ENCODE results near the gene WWC2. TPM values are rescaled to one million over a fixed set of nuclear protein-coding genes. Genes with fewer than 3 reads are reported as not detected.

Gene WWC2
- total RNA-seq, 2 experiments from 2014 or later, result not detected

DNA sequence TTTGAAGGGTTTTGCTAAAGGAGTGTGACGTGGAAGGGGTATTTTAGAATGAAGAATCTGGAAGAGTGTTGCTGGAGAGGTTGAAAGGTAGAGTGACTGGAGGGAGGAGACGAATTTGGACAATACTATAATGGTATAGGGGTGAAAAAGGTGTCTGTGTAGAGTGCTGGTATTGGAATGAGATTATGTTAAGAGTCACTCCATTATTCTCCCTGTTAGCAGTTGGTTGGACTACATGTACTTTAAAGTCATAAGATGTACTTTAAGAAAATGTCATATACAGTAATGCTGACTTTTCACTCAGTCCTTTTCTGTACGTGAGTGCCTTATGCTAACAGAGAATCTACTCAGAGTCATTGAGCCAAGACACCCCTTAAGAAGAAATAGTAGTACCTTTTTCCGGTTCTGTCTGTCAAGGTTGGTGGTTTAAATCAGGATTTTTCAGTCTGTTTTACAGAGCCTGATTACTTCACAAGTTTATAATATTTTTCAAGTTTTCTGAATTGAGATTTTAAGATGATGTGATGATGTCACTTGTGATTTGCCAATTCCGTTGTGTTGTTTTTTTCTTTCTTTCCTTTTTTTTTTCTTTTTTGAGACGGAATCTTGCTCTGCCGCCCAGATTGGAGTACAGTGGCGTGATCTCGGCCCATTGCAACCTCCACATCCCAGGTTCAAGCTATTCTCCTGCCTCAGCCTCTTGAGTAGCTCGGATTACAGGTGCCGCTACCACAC, 56.6 kb downstream of the WWC2 start:
- Histone ChIP-seq H3K9me3 (ENCODE audit: low read length) (no peaks in the 10 kb centered on the region), H3K27ac (ENCODE audit: low read depth, low read length, poor library complexity, severe bottlenecking) (no peak overlapping the region), H3K4me1 (ENCODE audit: insufficient read depth, low read length, poor library complexity, severe bottlenecking) (no peaks in the 10 kb centered on the region), H2AFZ (ENCODE audit: low read length) (no peak overlapping the region), H3K36me3 (ENCODE audit: insufficient read depth, low read length) (no peaks in the 10 kb centered on the region), H3K4me2 (ENCODE audit: low read length) (no peak overlapping the region), H3K79me2 (ENCODE audit: insufficient read depth, low read depth, low read length) (no peaks in the 10 kb centered on the region), H4K20me1 (ENCODE audit: insufficient read depth, low read length) (no peaks in the 10 kb centered on the region), H3K4me3 (ENCODE audit: low read depth, low read length, poor library complexity, severe bottlenecking) (no peak overlapping the region), H3K9me2 (ENCODE audit: insufficient read depth, low read length) (no peaks in the 10 kb centered on the region)
- intact Hi-C loops (cut with micrococcal nuclease; ENCODE audit: unreplicated experiment), result no loop called here
- BruUV-seq (replicated peaks), result no TSS peak
- no peak for TF ChIP-seq EZH2phosphoT487 (IDR thresholded peaks at IDR 0.05; ENCODE audit: borderline replicate concordance, low read depth, low read length)
- ChIA-PET POLR2A (no interaction called here), CTCF (ENCODE audit: unreplicated experiment) (no interaction called here)
- DNase-seq (ENCODE audit: low spot score), result no peak

- CTCF ChIA-PET (ENCODE audit: unreplicated experiment), result no interaction called here
- Histone ChIP-seq H3K4me3 (ENCODE audit: low read depth, low read length, poor library complexity, severe bottlenecking) (no peak overlapping the region), H3K27ac (ENCODE audit: low read depth, low read length, poor library complexity, severe bottlenecking) (no peak overlapping the region), H3K4me2 (ENCODE audit: low read length) (no peak overlapping the region), H4K20me1 (ENCODE audit: insufficient read depth, low read length) (no peaks in the 10 kb centered on the region), H2AFZ (ENCODE audit: low read length) (no peak overlapping the region), H3K9me3 (ENCODE audit: low read length) (no peaks in the 10 kb centered on the region), H3K4me1 (ENCODE audit: insufficient read depth, low read length, poor library complexity, severe bottlenecking) (no peaks in the 10 kb centered on the region), H3K9me2 (ENCODE audit: insufficient read depth, low read length) (no peaks in the 10 kb centered on the region), H3K36me3 (ENCODE audit: insufficient read depth, low read length) (no peaks in the 10 kb centered on the region), H3K79me2 (ENCODE audit: insufficient read depth, low read depth, low read length) (no peaks in the 10 kb centered on the region)
- BruUV-seq (replicated peaks), result no TSS peak
- intact Hi-C loops (cut with micrococcal nuclease; ENCODE audit: unreplicated experiment), result no loop called here
- TF ChIP-seq CTCF (conservative IDR thresholded peaks at IDR 0.05; ENCODE audit: low read length) (no peak), EZH2phosphoT487 (IDR thresholded peaks at IDR 0.05; ENCODE audit: borderline replicate concordance, low read depth, low read length) (no peak)
- no peak for DNase-seq (ENCODE audit: low spot score)
- POLR2A ChIA-PET, result no interaction called here
Measured at GRCh38 chr4:183157215-183157614, 58.2 kb downstream of the WWC2 start.

DNA sequence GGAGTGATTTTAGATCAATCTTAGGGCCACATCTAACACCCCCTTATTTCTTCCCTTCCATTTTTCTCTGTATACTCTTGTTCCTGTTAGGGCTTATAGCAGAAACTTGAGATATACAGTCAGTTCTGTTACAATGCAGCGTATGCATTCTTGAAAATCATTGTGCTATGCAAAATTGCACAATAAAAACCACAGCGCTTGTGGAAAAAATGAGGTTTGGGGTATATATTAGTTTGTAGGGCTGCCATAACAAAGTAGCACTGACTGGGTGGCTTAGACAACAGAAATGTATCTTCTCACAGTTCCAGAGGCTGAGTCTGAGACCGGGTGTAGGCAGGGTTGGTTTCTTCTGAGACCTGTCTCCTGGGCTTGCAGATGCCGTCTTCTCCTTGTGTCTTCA, 59.0 kb downstream of the WWC2 start:
- TF ChIP-seq EZH2phosphoT487 (IDR thresholded peaks at IDR 0.05; ENCODE audit: borderline replicate concordance, low read depth, low read length), result no peak
- CTCF ChIA-PET (ENCODE audit: unreplicated experiment), result no interaction called here
- H3K4me2 ChIP-seq (ENCODE audit: low read length), result no peak overlapping the region
- no peaks in the 10 kb centered on the region for H3K9me3 ChIP-seq (ENCODE audit: low read length)
- H4K20me1 ChIP-seq (ENCODE audit: insufficient read depth, low read length), result no peaks in the 10 kb centered on the region
- POLR2A ChIA-PET, result no interaction called here
- no peaks in the 10 kb centered on the region for H3K79me2 ChIP-seq (ENCODE audit: insufficient read depth, low read depth, low read length)
- DNase-seq (ENCODE audit: low spot score), result no peak
- no peak overlapping the region for H2AFZ ChIP-seq (ENCODE audit: low read length)
- H3K36me3 ChIP-seq (ENCODE audit: insufficient read depth, low read length), result no peaks in the 10 kb centered on the region
- H3K9me2 ChIP-seq (ENCODE audit: insufficient read depth, low read length), result no peaks in the 10 kb centered on the region
- intact Hi-C loops (cut with micrococcal nuclease; ENCODE audit: unreplicated experiment), result no loop called here
- H3K4me1 ChIP-seq (ENCODE audit: insufficient read depth, low read length, poor library complexity, severe bottlenecking), result no peaks in the 10 kb centered on the region
- no peak overlapping the region for H3K27ac ChIP-seq (ENCODE audit: low read depth, low read length, poor library complexity, severe bottlenecking)
- no TSS peak for BruUV-seq (replicated peaks)
- H3K4me3 ChIP-seq (ENCODE audit: low read depth, low read length, poor library complexity, severe bottlenecking), result no peak overlapping the region
